Ramos (cell line): ENCODE results near the gene SLC6A3.

Experiments used
- in situ Hi-C: fragments of 300-500 bp; cut with MboI; formaldehyde crosslinking; loops from one replicate; pipeline ENCODE4 v1.14.3; 2022; ENCODE audit warnings: low sequenced_read_pairs; ENCODE audit not compliant: unreplicated experiment

The SLC6A3 gene

GRCh38 chr5:1393571-1394501 is 51.4 kb downstream of the SLC6A3 start:
- in situ Hi-C loops: no loop called here

- in situ Hi-C loops: no loop called here
These were observed 52.3 kb downstream of the SLC6A3 start for GRCh38 chr5:1392801-1393565.

- in situ Hi-C loops: no loop called here
These were observed 53.0 kb downstream of the SLC6A3 start for GRCh38 chr5:1392261-1392660.

- in situ Hi-C loops: no loop called here
These were observed 53.5 kb downstream of the SLC6A3 start for GRCh38 chr5:1391691-1392090.

- in situ Hi-C loops: no loop called here
These were observed 54.2 kb downstream of the SLC6A3 start for GRCh38 chr5:1390861-1391600.

GRCh38 chr5:1390333-1390732 is 54.9 kb downstream of the SLC6A3 start:
- in situ Hi-C loops: no loop called here

- in situ Hi-C loops: no loop called here
These were observed 56.8 kb downstream of the SLC6A3 start for GRCh38 chr5:1388383-1388967.

- in situ Hi-C loops: no loop called here
These were observed 57.4 kb downstream of the SLC6A3 start for GRCh38 chr5:1387876-1388275.

- in situ Hi-C loops: no loop called here
These were observed 58.0 kb downstream of the SLC6A3 start for GRCh38 chr5:1387059-1387755.

GRCh38 chr5:1386274-1386717 is 58.9 kb downstream of the SLC6A3 start:
- in situ Hi-C loops: no loop called here

- in situ Hi-C loops: no loop called here
These were observed 59.6 kb downstream of the SLC6A3 start for GRCh38 chr5:1385395-1386273.

GRCh38 chr5:1384521-1384920 is 60.7 kb downstream of the SLC6A3 start:
- in situ Hi-C loops: no loop called here

GRCh38 chr5:1383886-1384401 is 61.3 kb downstream of the SLC6A3 start:
- in situ Hi-C loops: no loop called here

GRCh38 chr5:1383344-1383743 is 61.9 kb downstream of the SLC6A3 start:
- in situ Hi-C loops: no loop called here

GRCh38 chr5:1382248-1382700 is 63.0 kb downstream of the SLC6A3 start:
- in situ Hi-C loops: no loop called here

- in situ Hi-C loops: no loop called here
These were observed 63.6 kb downstream of the SLC6A3 start for GRCh38 chr5:1381370-1382247.

GRCh38 chr5:1380910-1381309 is 64.3 kb downstream of the SLC6A3 start:
- in situ Hi-C loops: no loop called here
